ENCODE results near the gene TBC1D10A.

DNA sequence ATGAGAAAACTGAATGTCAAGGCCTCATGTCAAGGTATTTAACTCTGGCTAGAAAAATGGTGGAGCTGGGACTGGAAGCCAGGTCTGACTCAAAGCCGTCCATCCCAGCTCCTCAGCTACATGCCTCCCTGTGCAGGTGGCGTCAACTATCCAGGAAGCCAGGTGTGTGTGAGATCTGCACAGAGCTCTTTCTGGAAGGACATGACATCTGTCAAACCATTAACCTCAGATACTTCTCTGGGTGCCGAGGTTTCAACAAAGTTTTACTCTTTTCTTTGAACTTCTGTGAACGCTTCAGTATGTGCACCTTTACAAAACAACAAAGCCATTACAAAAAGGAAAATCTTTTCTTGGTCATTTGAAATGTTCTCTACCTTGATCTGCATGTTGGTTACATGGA is 30.4 kb downstream of the TBC1D10A start:
- TF ChIP-seq TAF1 (IDR thresholded peaks at IDR 0.05; ENCODE audit: borderline replicate concordance, insufficient read depth, low read length), result no peak
- TF ChIP-seq, protein P1, sequence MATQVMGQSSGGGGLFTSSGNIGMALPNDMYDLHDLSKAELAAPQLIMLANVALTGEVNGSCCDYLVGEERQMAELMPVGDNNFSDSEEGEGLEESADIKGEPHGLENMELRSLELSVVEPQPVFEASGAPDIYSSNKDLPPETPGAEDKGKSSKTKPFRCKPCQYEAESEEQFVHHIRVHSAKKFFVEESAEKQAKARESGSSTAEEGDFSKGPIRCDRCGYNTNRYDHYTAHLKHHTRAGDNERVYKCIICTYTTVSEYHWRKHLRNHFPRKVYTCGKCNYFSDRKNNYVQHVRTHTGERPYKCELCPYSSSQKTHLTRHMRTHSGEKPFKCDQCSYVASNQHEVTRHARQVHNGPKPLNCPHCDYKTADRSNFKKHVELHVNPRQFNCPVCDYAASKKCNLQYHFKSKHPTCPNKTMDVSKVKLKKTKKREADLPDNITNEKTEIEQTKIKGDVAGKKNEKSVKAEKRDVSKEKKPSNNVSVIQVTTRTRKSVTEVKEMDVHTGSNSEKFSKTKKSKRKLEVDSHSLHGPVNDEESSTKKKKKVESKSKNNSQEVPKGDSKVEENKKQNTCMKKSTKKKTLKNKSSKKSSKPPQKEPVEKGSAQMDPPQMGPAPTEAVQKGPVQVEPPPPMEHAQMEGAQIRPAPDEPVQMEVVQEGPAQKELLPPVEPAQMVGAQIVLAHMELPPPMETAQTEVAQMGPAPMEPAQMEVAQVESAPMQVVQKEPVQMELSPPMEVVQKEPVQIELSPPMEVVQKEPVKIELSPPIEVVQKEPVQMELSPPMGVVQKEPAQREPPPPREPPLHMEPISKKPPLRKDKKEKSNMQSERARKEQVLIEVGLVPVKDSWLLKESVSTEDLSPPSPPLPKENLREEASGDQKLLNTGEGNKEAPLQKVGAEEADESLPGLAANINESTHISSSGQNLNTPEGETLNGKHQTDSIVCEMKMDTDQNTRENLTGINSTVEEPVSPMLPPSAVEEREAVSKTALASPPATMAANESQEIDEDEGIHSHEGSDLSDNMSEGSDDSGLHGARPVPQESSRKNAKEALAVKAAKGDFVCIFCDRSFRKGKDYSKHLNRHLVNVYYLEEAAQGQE (IDR thresholded peaks at IDR 0.05; ENCODE audit: insufficient read depth in 1 of 2, low read depth in 2 of 2, low read length in 2 of 2), result no peak
